ENCODE measurements around the gene KCNV2.

The KCNV2 gene

GRCh38 chr9:2727966-2728613 is 10.8 kb downstream of the KCNV2 start:
- Mint-ChIP-seq H3K27ac (no peak overlapping the region), H3K27me3 (no peaks in the 10 kb centered on the region), H3K9me3 (ENCODE audit: low read depth) (no peaks in the 10 kb centered on the region), H3K4me1 (ENCODE audit: low read depth) (no peaks in the 10 kb centered on the region), H3K4me3 (no peak overlapping the region), H3K36me3 (peaks cover 12% of the 10 kb centered on the region)

GRCh38 chr9:2729003-2729402 is 11.7 kb downstream of the KCNV2 start:
- no peak overlapping the region for H3K4me3 Mint-ChIP-seq
- no peaks in the 10 kb centered on the region for H3K27me3 Mint-ChIP-seq
- no peaks in the 10 kb centered on the region for H3K9me3 Mint-ChIP-seq (ENCODE audit: low read depth)
- H3K36me3 Mint-ChIP-seq = peaks cover 14% of the 10 kb centered on the region
- H3K27ac Mint-ChIP-seq = no peak overlapping the region
- no peaks in the 10 kb centered on the region for H3K4me1 Mint-ChIP-seq (ENCODE audit: low read depth)

DNA sequence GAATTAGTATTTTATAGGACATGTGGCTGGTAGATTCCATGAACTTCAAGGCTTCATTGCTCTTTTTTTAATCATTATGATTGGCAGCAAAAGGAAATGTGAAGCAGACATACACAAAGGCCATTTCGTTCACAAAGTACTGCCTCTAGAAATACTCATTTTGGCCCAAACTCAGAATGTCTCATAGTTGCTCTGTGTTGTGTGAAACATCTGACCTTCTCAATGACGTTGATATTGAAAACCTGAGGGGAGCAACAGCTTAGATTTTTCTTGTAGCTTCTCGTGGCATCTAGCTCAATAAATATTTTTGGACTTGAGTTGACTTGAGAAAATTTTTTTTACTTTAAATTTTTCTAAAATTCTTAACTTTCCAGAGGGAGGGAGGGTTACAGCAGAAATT is 12.4 kb downstream of the KCNV2 start:
- Mint-ChIP-seq H3K27ac (no peak overlapping the region), H3K36me3 (peaks cover 14% of the 10 kb centered on the region), H3K27me3 (no peaks in the 10 kb centered on the region), H3K4me3 (no peak overlapping the region), H3K4me1 (ENCODE audit: low read depth) (no peaks in the 10 kb centered on the region), H3K9me3 (ENCODE audit: low read depth) (no peaks in the 10 kb centered on the region)

DNA sequence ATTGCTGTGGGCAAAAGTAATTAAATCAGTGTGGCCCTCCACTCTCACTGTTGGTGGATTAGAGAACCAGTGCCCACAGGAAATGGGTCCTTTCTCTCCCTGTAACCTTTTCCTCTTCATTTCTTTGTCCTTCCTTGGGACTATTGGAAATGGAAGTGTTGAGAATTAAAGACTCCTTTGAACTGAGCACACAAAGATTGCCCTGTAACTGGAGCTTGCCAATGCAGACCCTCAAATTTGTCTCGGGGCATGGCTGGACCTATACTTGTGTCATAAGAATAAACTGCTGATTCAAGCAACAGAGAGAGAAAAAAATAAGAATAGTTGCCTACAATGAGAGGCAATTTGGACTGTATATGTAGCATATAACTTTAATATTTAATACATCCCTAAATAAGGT is 13.7 kb downstream of the KCNV2 start:
- Mint-ChIP-seq H3K27me3 (no peaks in the 10 kb centered on the region), H3K4me3 (no peak overlapping the region), H3K9me3 (ENCODE audit: low read depth) (no peaks in the 10 kb centered on the region), H3K27ac (no peak overlapping the region), H3K36me3 (peaks cover 20% of the 10 kb centered on the region), H3K4me1 (ENCODE audit: low read depth) (no peaks in the 10 kb centered on the region)

DNA sequence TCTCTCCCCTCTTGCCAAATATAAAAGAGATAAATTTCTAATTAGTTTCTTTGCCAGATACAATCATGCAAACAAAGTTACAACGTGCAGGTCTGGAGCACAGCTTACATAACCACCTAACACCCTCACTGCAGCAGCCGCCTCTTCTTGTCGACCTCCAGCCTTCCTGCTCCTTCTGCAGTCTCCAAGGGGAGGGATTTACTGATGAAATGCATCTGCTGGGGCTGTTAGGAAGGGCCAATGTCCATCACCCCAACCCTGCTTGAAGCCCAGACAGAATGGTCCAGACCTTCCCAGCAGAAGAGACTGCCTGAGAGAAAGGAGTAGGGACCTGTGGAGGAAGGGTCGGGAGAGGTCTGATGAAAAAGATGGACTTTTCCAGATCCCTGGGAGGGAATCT is 15.2 kb downstream of the KCNV2 start:
- no peaks in the 10 kb centered on the region for H3K9me3 Mint-ChIP-seq (ENCODE audit: low read depth)
- H3K4me3 Mint-ChIP-seq = no peak overlapping the region
- peaks cover 25% of the 10 kb centered on the region for H3K36me3 Mint-ChIP-seq
- no peaks in the 10 kb centered on the region for H3K4me1 Mint-ChIP-seq (ENCODE audit: low read depth)
- H3K27ac Mint-ChIP-seq = no peak overlapping the region
- no peaks in the 10 kb centered on the region for H3K27me3 Mint-ChIP-seq

- H3K27me3 Mint-ChIP-seq = no peaks in the 10 kb centered on the region
- no peaks in the 10 kb centered on the region for H3K9me3 Mint-ChIP-seq (ENCODE audit: low read depth)
- H3K4me1 Mint-ChIP-seq (ENCODE audit: low read depth) = peaks cover 4% of the 10 kb centered on the region
- no peak overlapping the region for H3K27ac Mint-ChIP-seq
- H3K4me3 Mint-ChIP-seq = no peak overlapping the region
- H3K36me3 Mint-ChIP-seq = peaks cover 29% of the 10 kb centered on the region
These were observed 23.3 kb downstream of the KCNV2 start for GRCh38 chr9:2740616-2741015.

GRCh38 chr9:2741441-2742158 is 24.3 kb downstream of the KCNV2 start:
- Mint-ChIP-seq H3K9me3 (ENCODE audit: low read depth) (no peaks in the 10 kb centered on the region), H3K27ac (no peak overlapping the region), H3K36me3 (peaks cover 35% of the 10 kb centered on the region), H3K27me3 (no peaks in the 10 kb centered on the region), H3K4me3 (no peak overlapping the region), H3K4me1 (ENCODE audit: low read depth) (peaks cover 6% of the 10 kb centered on the region)

DNA sequence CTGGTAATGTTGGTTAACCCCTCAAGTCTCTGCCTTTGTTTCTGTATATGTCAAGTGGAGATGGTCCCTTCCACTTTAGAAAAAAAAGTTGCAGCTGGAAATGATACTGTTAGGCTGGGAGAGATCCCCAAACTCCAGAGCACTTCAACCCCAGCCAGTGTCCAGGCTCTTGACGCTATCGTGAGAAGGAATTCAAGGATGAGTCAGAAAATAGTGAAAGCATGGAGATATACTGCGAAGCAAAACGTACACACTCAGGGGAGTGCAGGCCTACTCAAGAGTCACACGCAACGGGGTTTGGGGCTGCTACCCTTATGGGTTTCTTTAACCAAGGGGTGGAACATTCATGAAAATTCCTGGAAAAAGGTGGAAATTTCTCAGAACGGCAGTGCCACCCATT is 24.9 kb downstream of the KCNV2 start:
- Mint-ChIP-seq H3K36me3 (peaks cover 30% of the 10 kb centered on the region), H3K4me1 (ENCODE audit: low read depth) (peaks cover 6% of the 10 kb centered on the region), H3K27me3 (no peaks in the 10 kb centered on the region)

DNA sequence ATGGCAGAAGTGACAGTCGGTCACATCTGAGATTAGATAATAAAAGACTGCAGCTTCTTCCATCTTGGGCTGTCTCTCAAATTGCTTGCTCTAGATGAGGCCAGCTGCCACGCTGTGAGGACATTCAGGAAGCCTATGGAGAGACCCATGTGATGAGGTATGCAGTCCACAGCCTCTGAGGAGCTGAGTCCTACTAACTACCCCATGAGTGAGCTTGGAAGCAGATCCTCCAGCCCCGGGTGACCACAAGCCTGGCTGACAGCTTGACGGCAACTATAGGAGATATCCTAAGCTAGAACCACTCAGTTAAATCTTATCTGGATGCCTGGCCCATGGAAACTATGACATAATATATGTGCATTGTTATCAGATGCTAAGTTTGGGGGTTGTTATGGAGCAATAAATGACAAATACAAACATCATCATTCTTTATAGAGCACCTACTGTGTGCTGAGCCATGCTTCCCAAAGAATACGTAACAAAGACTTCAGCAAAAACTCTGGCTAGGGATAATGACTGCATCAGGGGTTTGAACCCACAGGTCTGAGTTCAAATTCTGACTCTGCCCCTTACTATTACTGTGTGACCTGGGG is 26.7 kb downstream of the KCNV2 start:
- Mint-ChIP-seq H3K27me3 (no peaks in the 10 kb centered on the region), H3K4me1 (ENCODE audit: low read depth) (peaks cover 6% of the 10 kb centered on the region), H3K27ac (no peak overlapping the region), H3K4me3 (no peak overlapping the region), H3K9me3 (ENCODE audit: low read depth) (no peaks in the 10 kb centered on the region), H3K36me3 (peaks cover 27% of the 10 kb centered on the region)

More for the DNA sequence above, 24.9 kb downstream of the KCNV2 start:
- H3K4me3 Mint-ChIP-seq = no peak overlapping the region
- no peaks in the 10 kb centered on the region for H3K9me3 Mint-ChIP-seq (ENCODE audit: low read depth)
- no peak overlapping the region for H3K27ac Mint-ChIP-seq

DNA sequence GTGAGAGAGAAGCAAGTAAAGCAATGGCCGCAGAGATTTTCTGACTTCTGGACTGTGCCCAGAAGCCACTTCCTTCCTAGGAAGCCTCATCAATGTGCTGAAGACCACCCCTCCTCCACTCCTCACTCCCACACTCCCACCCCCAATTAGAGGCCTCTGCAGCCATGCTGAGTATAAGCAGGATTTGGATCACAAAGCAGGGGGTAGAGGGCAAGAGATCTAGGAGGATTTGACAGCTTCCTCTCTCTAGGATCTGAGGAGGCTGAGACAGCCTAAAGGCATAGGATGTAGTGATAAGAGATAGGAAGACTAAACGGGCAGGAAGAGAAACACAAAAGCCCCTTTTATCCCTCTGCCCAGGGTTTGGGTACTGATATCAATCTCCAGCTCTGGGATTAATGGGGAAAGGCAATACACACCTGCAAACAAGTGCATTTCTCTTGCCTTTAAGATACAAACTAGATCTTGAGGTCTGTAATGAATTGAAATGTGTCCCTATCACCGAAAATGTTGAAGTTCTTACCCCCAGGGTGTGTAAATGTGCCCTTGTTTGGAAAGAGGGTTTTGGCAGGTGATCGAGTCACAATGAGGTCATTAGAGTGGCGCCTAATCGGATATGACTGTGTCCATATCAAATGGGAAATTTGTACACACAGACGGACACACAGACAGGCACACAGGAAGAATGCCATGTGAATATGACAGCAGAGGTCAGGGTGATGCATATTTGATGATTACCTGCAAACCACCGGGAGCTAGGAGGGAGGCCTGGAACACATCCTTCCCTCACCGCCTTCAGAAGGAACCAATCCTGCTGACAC is 28.5 kb downstream of the KCNV2 start:
- H3K9me3 Mint-ChIP-seq (ENCODE audit: low read depth) = peaks cover 5% of the 10 kb centered on the region
- no peaks in the 10 kb centered on the region for H3K27me3 Mint-ChIP-seq
- H3K27ac Mint-ChIP-seq = no peak overlapping the region
- no peak overlapping the region for H3K4me3 Mint-ChIP-seq
- peaks cover 40% of the 10 kb centered on the region for H3K36me3 Mint-ChIP-seq
- H3K4me1 Mint-ChIP-seq (ENCODE audit: low read depth) = peaks cover 6% of the 10 kb centered on the region

GRCh38 chr9:2749485-2749884 is 32.2 kb downstream of the KCNV2 start:
- Mint-ChIP-seq H3K36me3 (peaks cover 56% of the 10 kb centered on the region), H3K4me3 (no peak overlapping the region), H3K27ac (no peak overlapping the region), H3K9me3 (ENCODE audit: low read depth) (peaks cover 20% of the 10 kb centered on the region), H3K27me3 (no peaks in the 10 kb centered on the region), H3K4me1 (ENCODE audit: low read depth) (peaks cover 6% of the 10 kb centered on the region)

DNA sequence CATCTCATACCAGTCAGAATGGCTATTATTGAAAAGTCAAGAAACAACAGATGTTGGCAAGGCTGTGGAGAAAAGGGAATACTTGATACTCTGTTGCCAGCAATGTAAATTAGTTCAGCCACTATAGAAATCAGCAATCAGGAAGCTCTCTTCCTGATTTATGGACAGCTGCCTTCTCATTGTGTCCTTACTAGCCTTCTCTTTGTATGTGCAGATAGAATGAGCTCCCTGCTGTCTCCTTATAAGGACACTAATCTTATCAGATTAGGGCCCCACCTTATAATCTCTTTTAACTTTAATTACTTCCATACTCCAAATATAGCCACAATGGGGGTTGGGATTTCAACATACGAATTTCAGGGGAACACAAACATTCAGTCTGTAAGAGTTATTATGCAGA is 38.0 kb downstream of the KCNV2 start:
- H3K27me3 Mint-ChIP-seq = no peaks in the 10 kb centered on the region
- no peak overlapping the region for H3K27ac Mint-ChIP-seq
- no peaks in the 10 kb centered on the region for H3K4me1 Mint-ChIP-seq (ENCODE audit: low read depth)

DNA sequence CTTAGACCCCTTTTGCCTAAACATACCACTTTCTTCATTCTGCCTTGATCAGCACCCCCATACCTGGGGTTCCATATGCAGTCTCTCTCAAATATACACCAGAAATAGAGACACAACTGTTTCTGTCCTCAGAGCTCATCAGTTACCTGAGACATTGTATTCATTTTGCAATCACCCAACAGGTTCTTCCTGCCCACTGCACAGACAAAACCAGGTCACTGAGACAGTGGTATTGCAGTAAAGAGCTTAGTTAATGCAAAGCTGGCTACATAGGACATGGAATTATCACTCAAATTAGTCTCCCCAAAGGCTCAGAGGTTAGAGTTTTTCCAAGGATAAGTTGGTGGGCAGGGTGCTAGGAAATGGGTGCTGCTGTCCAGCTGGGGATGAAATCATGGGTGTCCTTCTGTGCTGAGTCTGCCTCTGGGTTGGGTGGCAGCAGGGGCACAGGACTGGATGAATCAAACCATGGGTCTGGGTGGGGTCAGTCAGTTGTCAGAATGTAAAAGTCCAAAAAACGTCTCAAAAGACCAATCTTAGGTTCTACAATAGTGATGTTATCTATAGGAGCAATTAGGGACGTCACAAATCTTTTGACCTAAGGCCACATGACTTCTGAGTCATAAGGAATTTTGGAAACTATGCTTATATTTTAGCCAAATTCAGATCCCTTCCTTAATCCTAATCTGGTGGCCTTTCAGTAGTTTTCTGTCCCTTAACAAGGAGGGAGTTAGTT is 41.0 kb downstream of the KCNV2 start:
- peaks cover 63% of the 10 kb centered on the region for H3K36me3 Mint-ChIP-seq
- no peak overlapping the region for H3K27ac Mint-ChIP-seq
- peaks cover 3% of the 10 kb centered on the region for H3K9me3 Mint-ChIP-seq (ENCODE audit: low read depth)
- no peaks in the 10 kb centered on the region for H3K27me3 Mint-ChIP-seq
- H3K4me1 Mint-ChIP-seq (ENCODE audit: low read depth) = peaks cover 3% of the 10 kb centered on the region
- no peak overlapping the region for H3K4me3 Mint-ChIP-seq

More for the DNA sequence above, 38.0 kb downstream of the KCNV2 start:
- no peak overlapping the region for H3K4me3 Mint-ChIP-seq
- H3K36me3 Mint-ChIP-seq = peaks cover 63% of the 10 kb centered on the region
- H3K9me3 Mint-ChIP-seq (ENCODE audit: low read depth) = peaks cover 15% of the 10 kb centered on the region

DNA sequence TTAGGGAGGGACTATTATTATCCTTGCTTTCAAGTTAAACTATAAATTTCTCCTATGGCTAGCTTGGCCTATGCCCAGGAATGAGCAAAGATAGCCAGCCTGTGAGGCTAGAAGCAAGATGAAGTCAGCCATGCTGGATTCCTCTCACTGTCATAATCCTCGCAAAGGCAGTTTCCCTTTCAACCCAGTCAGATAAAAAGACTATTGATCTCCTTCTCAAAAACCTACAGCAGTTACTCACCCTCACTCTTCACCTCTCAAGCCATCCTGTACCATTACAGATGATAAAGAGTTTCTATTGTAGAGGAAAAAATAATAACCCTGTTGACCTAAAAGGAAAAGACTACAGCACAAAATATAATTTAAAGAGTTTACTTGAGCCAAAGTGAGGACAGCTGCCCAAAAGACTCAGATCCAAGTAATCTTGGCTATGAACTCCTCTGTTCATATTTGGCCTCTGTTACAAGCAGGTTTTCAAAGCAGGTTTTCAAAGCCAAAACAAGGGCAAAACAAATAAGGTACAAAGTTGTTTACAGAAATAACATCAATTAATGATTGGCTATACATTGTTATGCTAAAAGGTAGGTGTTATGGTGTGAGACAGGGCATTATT is 41.7 kb downstream of the KCNV2 start:
- Mint-ChIP-seq H3K9me3 (ENCODE audit: low read depth) (no peaks in the 10 kb centered on the region), H3K27me3 (no peaks in the 10 kb centered on the region), H3K4me3 (no peak overlapping the region), H3K4me1 (ENCODE audit: low read depth) (peaks cover 10% of the 10 kb centered on the region), H3K36me3 (peaks cover 60% of the 10 kb centered on the region), H3K27ac (no peak overlapping the region)
